Neural cell (in vitro differentiated cells): ENCODE data around the gene CLEC14A. TPM values are rescaled to one million over a fixed set of nuclear protein-coding genes. Genes with fewer than 3 reads are reported as not detected.

Source experiments
- H2AFZ ChIP-seq: fragments of 200-600, 300-800 bp; sonication (generic), shearing (Covaris generic); 2 replicates; pipeline ENCODE4 v1.6.0; 2014; ENCODE audit warnings: low read depth, mild to moderate bottlenecking, antibody characterized with exemption, low read length, moderate library complexity
- H3F3A ChIP-seq: fragments of 200-600 bp; shearing (Covaris generic); 2 replicates; pipeline ENCODE4 v1.6.1; 2016; ENCODE audit warnings: mild to moderate bottlenecking, moderate library complexity, mixed read lengths, antibody characterized with exemption, low read length; ENCODE audit not compliant: insufficient read depth, poor library complexity, severe bottlenecking
- H3K27ac ChIP-seq: fragments of 200-600, 300-800 bp; sonication (generic), shearing (Covaris generic); 2 replicates; pipeline ENCODE4 v1.5.1; 2014; ENCODE audit warnings: mild to moderate bottlenecking, low read length, moderate library complexity
- H3K27me3 ChIP-seq: fragments of 300-800, 200-600 bp; sonication (generic), shearing (Covaris generic); 2 replicates; pipeline ENCODE4 v1.6.0; 2014; ENCODE audit warnings: mild to moderate bottlenecking, low read depth, low read length, moderate library complexity; ENCODE audit not compliant: insufficient read depth
- H3K36me3 ChIP-seq: fragments of 300-800, 200-600 bp; sonication (generic), shearing (Covaris generic); 2 replicates; pipeline ENCODE4 v1.5.1; 2014; ENCODE audit warnings: mild to moderate bottlenecking, antibody characterized with exemption, low read length, moderate library complexity; ENCODE audit not compliant: insufficient read depth
- H3K4me2 ChIP-seq: fragments of 300-800, 200-600 bp; sonication (generic), shearing (Covaris generic); 2 replicates; pipeline ENCODE4 v1.6.0; 2014; ENCODE audit warnings: mild to moderate bottlenecking, low read length
- H3K4me3 ChIP-seq: fragments of 300-800, 200-600 bp; sonication (generic), shearing (Covaris generic); 2 replicates; pipeline ENCODE4 v1.5.1; 2014; ENCODE audit warnings: mild to moderate bottlenecking, low read length, moderate library complexity
- H3K79me2 ChIP-seq: fragments of 200-600 bp; shearing (Covaris generic); replicated peaks from 2 replicates; pipeline ENCODE4 v1.6.0; 2014; ENCODE audit warnings: mild to moderate bottlenecking, low read length, moderate library complexity; ENCODE audit not compliant: insufficient read depth
- H3K9ac ChIP-seq: fragments of 300-800, 200-600 bp; sonication (generic), shearing (Covaris generic); 2 replicates; pipeline ENCODE4 v1.6.1; 2016; ENCODE audit warnings: mild to moderate bottlenecking, low read length, mixed read lengths
- H3K9me2 ChIP-seq: fragments of 200-600 bp; shearing (Covaris generic); 2 replicates; pipeline ENCODE4 v1.6.1; 2016; ENCODE audit warnings: mild to moderate bottlenecking, low read length, mixed read lengths; ENCODE audit not compliant: insufficient read depth
- H3K9me3 ChIP-seq: fragments of 200-600, 300-800 bp; sonication (generic), shearing (Covaris generic); 2 replicates; pipeline ENCODE4 v1.6.1; 2016; ENCODE audit warnings: mild to moderate bottlenecking, mixed run types, low read length, moderate library complexity, mixed read lengths
- H4K20me1 ChIP-seq: fragments of 200-600 bp; shearing (Covaris generic); 2 replicates; pipeline ENCODE4 v1.6.1; 2016; ENCODE audit warnings: mild to moderate bottlenecking, mixed run types; ENCODE audit not compliant: insufficient read depth
- EP300 ChIP-seq: fragments of 450-650 bp; conservative IDR thresholded peaks from 2 replicates; pipeline ENCODE4 v1.6.1; 2014; ENCODE audit warnings: antibody characterized with exemption, mild to moderate bottlenecking, moderate library complexity; ENCODE audit not compliant: poor library complexity, severe bottlenecking
- EZH2 ChIP-seq: fragments of 200-600, 300-800 bp; shearing (Covaris generic), sonication (generic); IDR thresholded peaks from 2 replicates; pipeline ENCODE4 v1.6.1; 2014; ENCODE audit warnings: antibody characterized with exemption, low read length, borderline replicate concordance, mild to moderate bottlenecking; ENCODE audit not compliant: insufficient read depth, poor library complexity, severe bottlenecking
- MXI1 ChIP-seq: fragments of 450-650 bp; conservative IDR thresholded peaks from 2 replicates; pipeline ENCODE4 v1.6.1; 2014; ENCODE audit warnings: antibody characterized with exemption, mild to moderate bottlenecking; ENCODE audit not compliant: poor library complexity, severe bottlenecking
- POLR2AphosphoS5 ChIP-seq: IDR thresholded peaks from 2 replicates; pipeline ENCODE4 v1.6.1; 2012
- RAD21 ChIP-seq: fragments of 450-650 bp; conservative IDR thresholded peaks from 2 replicates; pipeline ENCODE4 v1.6.1; 2014; ENCODE audit warnings: antibody characterized with exemption, mild to moderate bottlenecking, moderate library complexity
- SMC3 ChIP-seq: fragments of 450-650 bp; conservative IDR thresholded peaks from 2 replicates; pipeline ENCODE4 v1.6.1; 2014; ENCODE audit warnings: antibody characterized with exemption, mild to moderate bottlenecking, moderate library complexity; ENCODE audit not compliant: poor library complexity
- TAF1 ChIP-seq: IDR thresholded peaks from 2 replicates; pipeline ENCODE4 v1.6.1; 2012; ENCODE audit warnings: low read depth
- polyA plus RNA-seq: library from polyadenylated mRNA; depleted of rRNA; stranded (reverse); fragments of >200 nt; gene quantifications from 2 replicates; pipeline ENCODE4 v1.2.3, GENCODE V29; 2014
- TF ChIP-seq, protein P1 (sequence below): fragments of 450-650 bp; IDR thresholded peaks from 2 replicates; pipeline ENCODE4 v1.5.1; 2014; ENCODE audit warnings: antibody characterized with exemption, mild to moderate bottlenecking, moderate library complexity; ENCODE audit not compliant: poor library complexity, severe bottlenecking
- TF ChIP-seq, protein P2 (sequence below): IDR thresholded peaks from 2 replicates; pipeline ENCODE4 v1.6.1; 2012; ENCODE audit warnings: borderline replicate concordance

Gene CLEC14A
- polyA plus RNA-seq, 1 donor from 2014 or later = 0.12 TPM

DNA sequence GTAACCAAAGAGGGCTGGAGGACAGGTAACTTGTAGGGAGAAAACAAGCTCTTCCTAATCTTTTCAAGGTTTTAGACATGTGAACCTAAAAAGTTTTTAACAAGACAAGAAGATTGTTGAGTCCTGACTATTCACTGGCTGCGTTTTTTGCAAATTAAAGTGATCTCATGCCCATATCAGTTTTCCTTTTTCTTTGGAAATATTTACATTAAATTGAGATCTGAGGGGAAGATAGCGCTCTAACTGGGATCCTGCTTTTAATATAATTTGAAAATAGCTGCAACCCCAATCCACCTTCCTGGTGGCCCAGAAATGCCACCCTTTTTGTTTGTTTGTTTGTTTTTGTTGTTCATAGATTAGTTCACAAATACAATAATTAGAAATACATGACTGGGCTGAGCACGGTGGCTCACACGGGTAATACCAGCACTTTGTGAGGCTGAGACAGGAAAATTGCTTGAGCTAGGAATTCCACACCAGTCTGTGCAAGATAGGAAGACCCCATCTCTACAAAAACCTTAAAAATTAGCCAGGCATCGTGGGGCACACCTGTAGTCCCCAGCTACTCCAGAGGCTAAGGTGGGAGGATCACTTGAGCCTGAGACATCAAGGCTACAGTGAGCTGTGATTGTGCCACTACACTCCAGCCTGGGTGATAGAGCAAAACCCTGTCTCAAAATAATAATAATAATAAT lies 50.6 kb downstream of the CLEC14A start:
- TF ChIP-seq TAF1 = no peak
- TF ChIP-seq RAD21 = no peak
- TF ChIP-seq, protein P1, sequence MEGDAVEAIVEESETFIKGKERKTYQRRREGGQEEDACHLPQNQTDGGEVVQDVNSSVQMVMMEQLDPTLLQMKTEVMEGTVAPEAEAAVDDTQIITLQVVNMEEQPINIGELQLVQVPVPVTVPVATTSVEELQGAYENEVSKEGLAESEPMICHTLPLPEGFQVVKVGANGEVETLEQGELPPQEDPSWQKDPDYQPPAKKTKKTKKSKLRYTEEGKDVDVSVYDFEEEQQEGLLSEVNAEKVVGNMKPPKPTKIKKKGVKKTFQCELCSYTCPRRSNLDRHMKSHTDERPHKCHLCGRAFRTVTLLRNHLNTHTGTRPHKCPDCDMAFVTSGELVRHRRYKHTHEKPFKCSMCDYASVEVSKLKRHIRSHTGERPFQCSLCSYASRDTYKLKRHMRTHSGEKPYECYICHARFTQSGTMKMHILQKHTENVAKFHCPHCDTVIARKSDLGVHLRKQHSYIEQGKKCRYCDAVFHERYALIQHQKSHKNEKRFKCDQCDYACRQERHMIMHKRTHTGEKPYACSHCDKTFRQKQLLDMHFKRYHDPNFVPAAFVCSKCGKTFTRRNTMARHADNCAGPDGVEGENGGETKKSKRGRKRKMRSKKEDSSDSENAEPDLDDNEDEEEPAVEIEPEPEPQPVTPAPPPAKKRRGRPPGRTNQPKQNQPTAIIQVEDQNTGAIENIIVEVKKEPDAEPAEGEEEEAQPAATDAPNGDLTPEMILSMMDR = no peak
- TF ChIP-seq MXI1 = no peak
- no peak for TF ChIP-seq EZH2
- no peak overlapping the region for H3K4me2 ChIP-seq
- no peak overlapping the region for H3K9ac ChIP-seq
- no peaks in the 10 kb centered on the region for H4K20me1 ChIP-seq
- H2AFZ ChIP-seq = no peak overlapping the region
- peaks cover 7% of the 10 kb centered on the region for H3K9me3 ChIP-seq
- H3F3A ChIP-seq = no peaks in the 10 kb centered on the region
- peaks cover 40% of the 10 kb centered on the region for H3K27me3 ChIP-seq
- no peak overlapping the region for H3K4me3 ChIP-seq
- no peaks in the 10 kb centered on the region for H3K9me2 ChIP-seq
- no peak overlapping the region for H3K27ac ChIP-seq
- H3K36me3 ChIP-seq = no peaks in the 10 kb centered on the region
- H3K79me2 ChIP-seq = no peaks in the 10 kb centered on the region

DNA sequence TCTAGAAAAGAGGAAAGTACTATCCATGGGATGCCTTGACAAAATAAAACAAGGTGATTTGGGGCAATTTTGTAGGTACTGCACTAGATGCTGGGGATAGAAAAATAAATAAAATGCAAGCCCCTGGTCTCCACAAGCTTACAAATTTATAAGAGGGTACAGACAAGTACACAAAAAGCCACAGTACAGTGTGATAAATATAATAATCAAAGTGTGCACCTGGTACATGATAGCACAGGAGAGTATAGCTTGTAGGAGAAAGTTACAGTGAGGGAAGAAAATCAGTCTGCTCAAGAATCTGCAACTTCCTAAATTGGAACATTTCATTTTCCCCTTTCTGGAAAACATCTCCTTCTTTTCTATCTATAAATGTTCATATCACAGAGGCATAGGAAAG lies 51.2 kb downstream of the CLEC14A start:
- no peak overlapping the region for H3K4me2 ChIP-seq
- no peaks in the 10 kb centered on the region for H3K79me2 ChIP-seq
- peaks cover 34% of the 10 kb centered on the region for H3K27me3 ChIP-seq
- no peak overlapping the region for H2AFZ ChIP-seq
- H3K9me3 ChIP-seq = peaks cover 1% of the 10 kb centered on the region
- H3K36me3 ChIP-seq = no peaks in the 10 kb centered on the region
- H3F3A ChIP-seq = no peaks in the 10 kb centered on the region
- H4K20me1 ChIP-seq = no peaks in the 10 kb centered on the region
- H3K4me3 ChIP-seq = no peak overlapping the region
- TF ChIP-seq, protein P1 = no peak
- TF ChIP-seq EZH2 (no peak), SMC3 (no peak), POLR2AphosphoS5 (no peak), EP300 (no peak), MXI1 (no peak), TAF1 (no peak), RAD21 (no peak)
- TF ChIP-seq, protein P2, sequence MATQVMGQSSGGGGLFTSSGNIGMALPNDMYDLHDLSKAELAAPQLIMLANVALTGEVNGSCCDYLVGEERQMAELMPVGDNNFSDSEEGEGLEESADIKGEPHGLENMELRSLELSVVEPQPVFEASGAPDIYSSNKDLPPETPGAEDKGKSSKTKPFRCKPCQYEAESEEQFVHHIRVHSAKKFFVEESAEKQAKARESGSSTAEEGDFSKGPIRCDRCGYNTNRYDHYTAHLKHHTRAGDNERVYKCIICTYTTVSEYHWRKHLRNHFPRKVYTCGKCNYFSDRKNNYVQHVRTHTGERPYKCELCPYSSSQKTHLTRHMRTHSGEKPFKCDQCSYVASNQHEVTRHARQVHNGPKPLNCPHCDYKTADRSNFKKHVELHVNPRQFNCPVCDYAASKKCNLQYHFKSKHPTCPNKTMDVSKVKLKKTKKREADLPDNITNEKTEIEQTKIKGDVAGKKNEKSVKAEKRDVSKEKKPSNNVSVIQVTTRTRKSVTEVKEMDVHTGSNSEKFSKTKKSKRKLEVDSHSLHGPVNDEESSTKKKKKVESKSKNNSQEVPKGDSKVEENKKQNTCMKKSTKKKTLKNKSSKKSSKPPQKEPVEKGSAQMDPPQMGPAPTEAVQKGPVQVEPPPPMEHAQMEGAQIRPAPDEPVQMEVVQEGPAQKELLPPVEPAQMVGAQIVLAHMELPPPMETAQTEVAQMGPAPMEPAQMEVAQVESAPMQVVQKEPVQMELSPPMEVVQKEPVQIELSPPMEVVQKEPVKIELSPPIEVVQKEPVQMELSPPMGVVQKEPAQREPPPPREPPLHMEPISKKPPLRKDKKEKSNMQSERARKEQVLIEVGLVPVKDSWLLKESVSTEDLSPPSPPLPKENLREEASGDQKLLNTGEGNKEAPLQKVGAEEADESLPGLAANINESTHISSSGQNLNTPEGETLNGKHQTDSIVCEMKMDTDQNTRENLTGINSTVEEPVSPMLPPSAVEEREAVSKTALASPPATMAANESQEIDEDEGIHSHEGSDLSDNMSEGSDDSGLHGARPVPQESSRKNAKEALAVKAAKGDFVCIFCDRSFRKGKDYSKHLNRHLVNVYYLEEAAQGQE = no peak
- H3K9ac ChIP-seq = no peak overlapping the region
- H3K27ac ChIP-seq = no peak overlapping the region
- H3K9me2 ChIP-seq = no peaks in the 10 kb centered on the region

Other genes with a start within 250 kb of the CLEC14A start
- gene SSTR1, start 48.2 kb downstream of the CLEC14A start, polyA plus RNA-seq = 2.1 and 2.4 TPM in 2 replicates